ENCODE results near the gene PTPRB.

The PTPRB gene

GRCh38 chr12:70659077-70659606 lies 21.9 kb upstream of the PTPRB start:
- TF ChIP-seq ZBTB7A (IDR thresholded peaks at IDR 0.05; ENCODE audit: low read depth) = no peak
- no peak for TF ChIP-seq REST (IDR thresholded peaks at IDR 0.05; ENCODE audit: low read depth)
- TF ChIP-seq CREB1 (IDR thresholded peaks at IDR 0.05; ENCODE audit: low read depth) = no peak
- no peak for TF ChIP-seq TEAD4 (IDR thresholded peaks at IDR 0.05)
- TF ChIP-seq EGR1 (IDR thresholded peaks at IDR 0.05) = no peak
- no peak for TF ChIP-seq RAD21 (IDR thresholded peaks at IDR 0.05; ENCODE audit: low read depth)
- no peak for TF ChIP-seq MAX (IDR thresholded peaks at IDR 0.05)
- no peak for TF ChIP-seq USF1 (IDR thresholded peaks at IDR 0.05)
- TF ChIP-seq TCF12 (IDR thresholded peaks at IDR 0.05; ENCODE audit: low read depth) = no peak
- no peak for TF ChIP-seq NFIC (IDR thresholded peaks at IDR 0.05)
- no peak for TF ChIP-seq FOXM1 (IDR thresholded peaks at IDR 0.05; ENCODE audit: borderline replicate concordance, low read depth)
- no peak for TF ChIP-seq CEBPB (IDR thresholded peaks at IDR 0.05)
- no peak for TF ChIP-seq EP300 (IDR thresholded peaks at IDR 0.05; ENCODE audit: borderline replicate concordance)
- no peak for TF ChIP-seq TAF1 (IDR thresholded peaks at IDR 0.05; ENCODE audit: low read depth)

GRCh38 chr12:70657616-70658286 lies 20.5 kb upstream of the PTPRB start:
- TF ChIP-seq TEAD4 (IDR thresholded peaks at IDR 0.05) (no peak), YY1 (IDR thresholded peaks at IDR 0.05; ENCODE audit: low read depth) (no peak), ZBTB7A (IDR thresholded peaks at IDR 0.05; ENCODE audit: low read depth) (no peak), RAD21 (IDR thresholded peaks at IDR 0.05; ENCODE audit: low read depth) (no peak), USF1 (IDR thresholded peaks at IDR 0.05) (no peak), EGR1 (IDR thresholded peaks at IDR 0.05) (no peak), MAX (IDR thresholded peaks at IDR 0.05) (no peak), CEBPB (IDR thresholded peaks at IDR 0.05) (no peak), EP300 (IDR thresholded peaks at IDR 0.05; ENCODE audit: borderline replicate concordance) (no peak), REST (IDR thresholded peaks at IDR 0.05; ENCODE audit: low read depth) (no peak), TCF12 (IDR thresholded peaks at IDR 0.05; ENCODE audit: low read depth) (no peak)

- TF ChIP-seq ZBTB7A (IDR thresholded peaks at IDR 0.05; ENCODE audit: low read depth) (no peak), FOXM1 (IDR thresholded peaks at IDR 0.05; ENCODE audit: borderline replicate concordance, low read depth) (no peak), MAX (IDR thresholded peaks at IDR 0.05) (no peak), YY1 (IDR thresholded peaks at IDR 0.05; ENCODE audit: low read depth) (no peak), TAF1 (IDR thresholded peaks at IDR 0.05; ENCODE audit: low read depth) (no peak), REST (IDR thresholded peaks at IDR 0.05; ENCODE audit: low read depth) (no peak)
Observed at GRCh38 chr12:70652451-70652850, 15.2 kb upstream of the PTPRB start.

- TF ChIP-seq EP300 (IDR thresholded peaks at IDR 0.05; ENCODE audit: borderline replicate concordance) (no peak), MAX (IDR thresholded peaks at IDR 0.05) (no peak), CREB1 (IDR thresholded peaks at IDR 0.05; ENCODE audit: low read depth) (no peak), TCF12 (IDR thresholded peaks at IDR 0.05; ENCODE audit: low read depth) (no peak), TEAD4 (IDR thresholded peaks at IDR 0.05) (no peak), ZBTB7A (IDR thresholded peaks at IDR 0.05; ENCODE audit: low read depth) (no peak), TAF1 (IDR thresholded peaks at IDR 0.05; ENCODE audit: low read depth) (no peak), RAD21 (IDR thresholded peaks at IDR 0.05; ENCODE audit: low read depth) (no peak), CEBPB (IDR thresholded peaks at IDR 0.05) (no peak), YY1 (IDR thresholded peaks at IDR 0.05; ENCODE audit: low read depth) (no peak), NFIC (IDR thresholded peaks at IDR 0.05) (no peak), REST (IDR thresholded peaks at IDR 0.05; ENCODE audit: low read depth) (no peak), FOXM1 (IDR thresholded peaks at IDR 0.05; ENCODE audit: borderline replicate concordance, low read depth) (no peak), USF1 (IDR thresholded peaks at IDR 0.05) (no peak)
Observed at GRCh38 chr12:70648831-70649230, 11.6 kb upstream of the PTPRB start.
